Measurements from ENCODE around the gene CACNA1I. TPM values are rescaled to one million over a fixed set of nuclear protein-coding genes. Genes with fewer than 3 reads are reported as not detected.

Gene CACNA1I
- total and polyA plus RNA-seq, 7 donors, result 0.01 to 0.14 (median 0.04) TPM; not detected in 2

DNA sequence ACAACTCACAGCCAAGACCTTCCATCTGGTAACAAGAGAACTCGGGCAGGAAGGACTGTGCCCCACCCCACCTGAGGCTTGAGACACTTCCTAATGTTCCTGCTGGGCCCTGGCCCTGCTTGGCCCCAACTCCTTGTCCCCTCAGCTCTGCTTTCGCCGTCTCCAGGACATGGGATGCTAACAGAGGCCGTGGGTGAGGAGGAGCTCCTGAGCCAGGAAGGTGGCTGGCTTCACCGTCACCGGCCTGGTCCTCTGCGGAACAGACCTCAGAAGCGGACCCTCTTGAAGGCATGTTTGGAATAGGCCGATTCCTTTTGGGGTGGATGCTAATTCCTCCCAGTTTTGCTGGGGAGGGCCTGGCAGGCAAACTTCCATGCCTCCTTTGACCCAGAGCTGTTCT, 154.3 kb downstream of the CACNA1I start:
- Histone ChIP-seq H3K36me3 (ENCODE audit: insufficient read depth in 1 of 2, low read depth in 1 of 2) (no peaks in the 10 kb centered on the region), H3K4me3 (no peak overlapping the region), H3K9me3 (no peaks in the 10 kb centered on the region), H3K4me1 (no peaks in the 10 kb centered on the region), H3K27me3 (ENCODE audit: insufficient read depth in 3 of 3, low read length in 2 of 3) (peaks cover 0 to 26% (median 0%) of the 10 kb centered on the region in 3 donors), H3K27ac (no peak overlapping the region)
- WGBS, 3 donors, result 92 to 93% (median 93%) methylated on average over 9 of the region's 9 CpGs
- intact Hi-C loops (cut with DNase I), result no loop called here
- no peak for TF ChIP-seq CTCF (IDR thresholded peaks at IDR 0.05)
- ATAC-seq (no peak), DNase-seq (no peak)

DNA sequence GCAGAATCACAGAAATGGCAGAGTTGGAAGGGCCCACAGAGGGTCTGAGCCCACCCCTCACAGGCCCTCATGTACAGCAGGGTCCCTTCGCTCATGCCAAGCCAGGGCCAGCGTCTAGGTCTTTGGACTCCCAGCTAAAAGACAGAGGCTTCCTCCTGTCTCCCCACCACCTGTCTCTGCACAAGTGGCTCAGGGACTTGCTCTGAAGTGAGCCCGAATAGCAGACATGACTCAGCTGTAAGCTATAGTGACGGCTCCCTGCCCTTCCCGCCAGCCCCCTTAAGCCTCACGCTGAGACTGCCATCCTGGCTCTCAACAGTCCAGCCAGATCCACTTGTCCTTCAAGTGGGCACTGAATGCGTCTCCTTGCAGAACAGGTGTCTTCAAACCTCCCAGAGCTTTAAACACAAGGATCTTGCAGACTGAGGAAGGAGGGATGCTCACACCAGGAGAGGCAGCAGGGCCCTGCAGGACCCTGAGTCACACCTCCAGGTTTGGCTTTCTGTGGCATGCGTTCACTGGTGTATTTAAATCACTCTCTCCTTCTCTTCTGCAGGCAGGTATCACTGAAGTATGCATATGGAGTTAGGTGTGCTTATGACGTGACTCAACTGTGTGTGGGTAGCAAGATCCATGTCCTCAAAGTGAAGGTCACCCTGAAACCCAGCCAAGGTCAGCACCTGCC, 154.9 kb downstream of the CACNA1I start:
- Histone ChIP-seq H3K4me1 (no peaks in the 10 kb centered on the region), H3K36me3 (ENCODE audit: insufficient read depth in 1 of 2, low read depth in 1 of 2) (no peaks in the 10 kb centered on the region), H3K9me3 (no peaks in the 10 kb centered on the region), H3K27me3 (ENCODE audit: insufficient read depth in 3 of 3, low read length in 2 of 3) (peaks cover 0 to 26% (median 0%) of the 10 kb centered on the region in 3 donors), H3K4me3 (no peak overlapping the region), H3K27ac (no peak overlapping the region)
- no peak for ATAC-seq
- 76 to 83% (median 83%) methylated on average over 9 of the region's 9 CpGs for WGBS, 3 donors
- intact Hi-C loops (cut with DNase I), result no loop called here
- no peak for DNase-seq
- TF ChIP-seq CTCF (IDR thresholded peaks at IDR 0.05), result no peak

GRCh38 chr22:39727541-39727940, 157.0 kb downstream of the CACNA1I start:
- DNase-seq (no peak), ATAC-seq (no peak)
- Histone ChIP-seq H3K9me3 (no peaks in the 10 kb centered on the region), H3K27me3 (ENCODE audit: insufficient read depth in 3 of 3, low read length in 2 of 3) (peaks cover 0 to 36% (median 0%) of the 10 kb centered on the region in 3 donors), H3K36me3 (ENCODE audit: insufficient read depth in 1 of 2, low read depth in 1 of 2) (no peaks in the 10 kb centered on the region), H3K4me1 (no peaks in the 10 kb centered on the region), H3K4me3 (no peak overlapping the region), H3K27ac (no peak overlapping the region)
- intact Hi-C loops (cut with DNase I), result no loop called here
- WGBS, 3 donors, result 16 to 29% (median 20%) methylated on average over 15 of the region's 15 CpGs
- TF ChIP-seq CTCF (IDR thresholded peaks at IDR 0.05), result no peak

DNA sequence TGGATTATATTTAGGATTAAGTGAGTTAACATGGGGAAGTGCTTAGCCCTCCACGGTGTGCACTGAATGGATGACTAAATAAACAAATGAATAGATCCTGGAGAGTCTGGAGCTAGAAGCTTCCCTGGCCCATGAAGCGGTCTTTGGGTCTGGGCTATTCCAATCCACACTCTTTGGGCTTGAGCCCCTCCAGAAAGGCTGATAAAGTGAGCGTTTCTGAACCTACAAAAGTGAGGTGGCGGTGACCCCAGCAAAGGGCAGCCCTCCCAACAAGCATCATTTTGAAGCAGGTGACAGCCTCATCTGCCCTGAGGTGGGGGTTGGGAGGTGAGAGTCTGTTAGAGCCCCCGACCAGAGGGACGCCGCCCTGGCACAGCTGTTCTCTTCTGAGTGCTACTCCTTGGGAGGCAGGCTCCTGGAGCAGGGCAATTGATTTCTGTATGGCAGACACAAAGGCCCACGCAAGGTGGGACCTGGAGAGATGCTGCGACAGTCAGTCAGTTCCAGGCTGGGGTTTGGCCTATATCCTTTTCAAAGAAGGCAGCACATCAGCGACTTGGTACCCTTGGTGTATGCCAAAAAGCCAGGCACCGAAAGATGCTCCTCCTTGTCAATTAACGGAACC, 157.8 kb downstream of the CACNA1I start:
- 86 to 88% (median 87%) methylated on average over 12 of the region's 12 CpGs for WGBS, 3 donors
- H3K27me3 ChIP-seq (ENCODE audit: insufficient read depth in 3 of 3, low read length in 2 of 3), result peaks cover 0 to 44% (median 0%) of the 10 kb centered on the region in 3 donors
- H3K4me1 ChIP-seq, result no peaks in the 10 kb centered on the region
- TF ChIP-seq CTCF (IDR thresholded peaks at IDR 0.05), result no peak
- no peak overlapping the region for H3K27ac ChIP-seq
- DNase-seq, result no peak
- H3K4me3 ChIP-seq, result no peak overlapping the region
- intact Hi-C loops (cut with DNase I), result no loop called here
- no peak for ATAC-seq
- H3K36me3 ChIP-seq (ENCODE audit: insufficient read depth in 1 of 2, low read depth in 1 of 2), result no peaks in the 10 kb centered on the region
- no peaks in the 10 kb centered on the region for H3K9me3 ChIP-seq

All from psoas muscle (tissue), 8 donors.